ENCODE data around the gene GAP43.
A peak's percentile ranks its signal among the peaks of the same experiment; 100 is the strongest.

GAP43 gene

DNA sequence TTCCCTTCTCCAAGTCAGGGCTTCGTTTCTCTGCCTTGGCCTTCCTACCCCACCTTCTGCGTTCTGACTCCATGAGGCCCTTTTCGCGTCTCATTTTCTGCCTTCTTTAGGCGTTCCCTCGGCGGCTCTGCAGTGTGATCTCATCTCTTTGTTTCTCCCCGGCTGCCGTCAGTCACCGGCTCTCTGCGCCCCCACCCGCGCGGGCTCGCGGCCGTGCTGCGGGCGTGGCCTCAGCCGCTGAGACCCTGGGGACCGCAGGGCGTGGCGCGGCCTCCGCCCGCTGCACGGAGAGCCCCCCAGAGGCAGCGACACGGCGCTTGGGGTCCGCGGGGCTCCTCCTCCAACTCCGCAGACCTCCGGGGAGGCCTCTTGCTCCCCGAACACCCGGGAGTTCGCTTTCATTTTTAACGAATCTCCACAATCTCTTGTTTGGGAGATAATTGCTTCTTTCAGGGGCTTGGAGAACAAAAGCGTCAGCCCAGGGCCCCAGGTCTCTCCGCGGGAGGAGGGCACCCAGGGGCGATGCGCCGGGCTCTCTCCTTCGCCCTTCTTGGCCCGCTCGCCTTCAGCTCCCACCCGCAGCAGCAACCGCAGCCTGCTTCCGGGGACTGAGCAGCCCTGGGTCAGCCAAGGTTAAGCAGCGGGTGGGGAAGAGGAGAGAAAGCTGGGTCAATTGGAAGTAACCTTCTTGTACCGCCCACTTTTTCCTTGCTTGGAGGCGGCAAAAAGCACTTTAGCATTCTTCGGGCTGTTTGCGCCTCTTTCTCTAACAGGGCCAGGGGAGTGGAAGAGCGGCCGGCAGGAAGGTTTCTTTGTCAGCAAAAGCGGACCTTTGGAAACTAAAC is 35.2 kb downstream of the GAP43 start:
- no peak for DNase-seq (ENCODE audit: low read depth, low spot score)

DNA sequence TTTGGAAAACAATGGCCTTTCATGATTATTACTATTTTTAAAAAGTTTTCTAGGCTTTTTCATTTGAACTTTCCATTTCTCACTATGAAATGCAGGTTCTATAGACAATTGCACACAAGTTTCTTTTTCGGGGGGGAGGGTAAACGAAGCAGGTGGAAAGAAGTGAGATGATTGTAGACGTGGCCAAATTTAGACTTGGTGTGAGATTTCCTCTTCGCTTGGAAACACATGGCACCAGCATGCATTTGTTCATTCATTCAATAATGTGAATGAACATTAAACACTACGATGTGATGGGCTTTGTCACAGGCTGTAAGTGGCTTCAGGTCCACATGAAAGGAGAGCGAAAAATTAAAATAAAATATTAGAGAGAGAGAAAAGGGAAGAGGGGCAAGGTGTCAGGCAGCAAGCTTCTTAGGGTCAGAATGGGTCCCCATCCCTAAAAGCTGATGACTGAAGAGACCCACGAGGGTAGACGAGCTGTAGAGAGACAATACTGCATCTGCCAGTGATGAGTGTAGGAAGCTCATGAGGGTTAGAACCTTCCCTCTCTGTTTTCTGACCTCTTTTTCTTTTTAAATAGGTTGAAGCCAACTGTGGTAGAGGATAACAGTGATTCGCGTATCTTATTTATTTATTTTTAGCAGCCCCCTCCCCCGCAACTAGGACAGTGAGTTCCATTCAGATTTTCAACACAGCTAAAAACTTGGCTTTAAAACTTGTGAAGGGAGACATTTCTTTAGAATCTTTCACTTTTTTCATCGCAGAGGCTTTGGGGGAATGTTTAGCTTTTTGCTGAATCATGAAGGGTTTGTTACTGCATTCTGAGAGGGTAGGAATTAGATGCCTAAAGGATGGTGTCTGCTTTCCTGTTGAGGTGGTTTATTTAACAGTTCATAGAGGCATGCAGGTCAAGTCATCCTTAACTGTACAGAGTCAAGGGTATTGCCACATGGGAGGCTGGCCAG is 36.2 kb downstream of the GAP43 start:
- DNase-seq (ENCODE audit: low read depth, low spot score), result no peak
- no peak overlapping the region for H3K4me3 ChIP-seq (ENCODE audit: low read length)

More for the DNA sequence above, 35.2 kb downstream of the GAP43 start:
- H3K4me3 ChIP-seq (ENCODE audit: low read length), result peak overlapping the region; percentile 53

DNA sequence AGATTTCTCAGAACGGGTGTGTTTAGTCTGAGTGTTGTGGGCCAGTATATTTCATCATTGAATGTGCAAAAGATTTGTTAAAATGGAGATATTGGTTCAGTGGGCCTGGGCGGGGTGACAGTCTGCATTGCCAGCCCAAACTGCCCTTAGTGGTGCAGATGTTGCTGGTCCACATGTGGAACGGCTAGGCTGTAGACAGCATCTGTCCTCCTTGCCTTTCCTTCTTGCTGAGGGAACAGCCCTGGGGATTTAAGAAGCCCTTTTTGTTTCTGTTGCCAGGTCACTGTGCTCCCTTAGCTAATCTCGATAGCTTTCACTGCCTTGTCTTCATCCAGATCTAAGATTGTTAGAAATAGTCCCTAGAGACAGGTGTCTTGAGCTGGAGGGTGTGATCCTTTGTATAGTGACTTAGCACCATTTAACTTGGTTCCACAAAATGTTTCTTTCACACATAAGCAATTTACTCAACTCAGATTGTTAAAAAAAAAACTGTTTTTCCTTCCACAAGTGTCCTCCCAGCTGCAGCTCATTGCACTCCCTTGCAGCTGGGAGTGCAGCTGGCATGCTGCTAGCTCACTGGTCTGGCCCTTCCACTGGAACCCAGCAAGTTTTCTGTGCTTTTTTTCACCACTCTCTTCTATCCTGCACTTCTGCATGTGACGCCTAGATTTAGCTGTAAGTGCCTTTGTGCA is 37.5 kb downstream of the GAP43 start:
- no peak overlapping the region for H3K4me3 ChIP-seq (ENCODE audit: low read length)
- no peak for DNase-seq (ENCODE audit: low read depth, low spot score)

- no peak for DNase-seq (ENCODE audit: low read depth, low spot score)
Measured at GRCh38 chr3:115662356-115662755, 39.0 kb downstream of the GAP43 start.

GRCh38 chr3:115663414-115663813 is 40.1 kb downstream of the GAP43 start:
- no peak for DNase-seq (ENCODE audit: low read depth, low spot score)
- no peak overlapping the region for H3K4me3 ChIP-seq (ENCODE audit: low read length)

More at GRCh38 chr3:115662356-115662755, 39.0 kb downstream of the GAP43 start:
- no peak overlapping the region for H3K4me3 ChIP-seq (ENCODE audit: low read length)

DNA sequence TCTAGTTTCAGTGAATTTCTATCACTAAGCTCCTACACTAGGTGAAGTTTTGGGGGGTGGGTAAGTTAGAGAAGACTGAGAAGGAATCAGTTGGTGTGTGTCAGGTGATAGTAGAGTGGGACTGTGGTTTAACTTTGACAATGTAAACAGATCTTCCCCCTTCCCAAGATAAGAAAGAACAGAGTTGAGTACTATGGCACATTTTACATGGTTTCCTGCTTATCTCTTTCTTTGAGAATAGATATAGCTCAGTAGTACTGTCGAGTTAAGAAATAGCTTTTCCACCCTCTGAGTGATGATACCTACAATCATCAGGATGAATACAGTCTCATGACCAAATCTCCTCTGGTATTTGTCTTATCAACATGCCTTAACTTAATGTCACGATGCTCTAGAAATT is 42.8 kb downstream of the GAP43 start:
- H3K4me3 ChIP-seq (ENCODE audit: low read length), result no peak overlapping the region
- DNase-seq (ENCODE audit: low read depth, low spot score), result no peak

- no peak overlapping the region for H3K4me3 ChIP-seq (ENCODE audit: low read length)
- DNase-seq (ENCODE audit: low read depth, low spot score), result no peak
Measured at GRCh38 chr3:115666920-115667737, 43.8 kb downstream of the GAP43 start.

GRCh38 chr3:115667738-115668065 is 44.4 kb downstream of the GAP43 start:
- no peak overlapping the region for H3K4me3 ChIP-seq (ENCODE audit: low read length)
- no peak for DNase-seq (ENCODE audit: low read depth, low spot score)

GRCh38 chr3:115670911-115671310 is 47.6 kb downstream of the GAP43 start:
- H3K4me3 ChIP-seq (ENCODE audit: low read length), result no peak overlapping the region
- no peak for DNase-seq (ENCODE audit: low read depth, low spot score)

DNA sequence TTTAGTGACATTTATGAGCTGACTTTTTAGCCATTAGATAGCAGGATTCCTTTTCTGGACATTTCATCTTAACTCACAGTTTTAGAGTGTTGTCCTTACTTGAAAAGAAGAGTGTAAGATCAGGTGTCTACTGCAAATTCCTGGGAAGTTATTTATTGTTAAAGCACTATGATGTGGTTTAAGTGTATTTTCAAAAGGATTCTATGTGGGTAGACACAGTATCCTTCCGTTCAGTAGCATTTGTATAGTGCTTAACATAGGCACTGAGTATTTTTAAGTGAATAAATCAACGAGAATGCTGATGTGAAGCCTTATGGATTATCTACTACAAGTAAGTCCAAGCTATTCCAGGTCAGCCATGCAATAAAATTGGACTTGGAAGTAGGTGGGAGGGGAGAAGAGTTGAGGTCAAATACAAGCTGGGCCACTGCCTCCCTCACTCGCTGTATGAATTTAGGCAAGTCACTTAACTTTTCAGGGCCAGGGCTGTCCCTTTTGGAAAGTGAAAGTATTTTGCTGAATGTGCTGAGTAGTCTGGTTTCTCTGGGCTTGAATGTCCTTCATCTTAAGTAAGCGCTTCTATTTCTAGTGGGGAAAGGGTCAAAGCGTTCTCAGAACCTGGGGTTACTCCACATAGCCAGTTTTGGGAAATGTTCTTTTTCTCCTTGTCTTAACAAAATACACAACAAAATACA is 48.6 kb downstream of the GAP43 start:
- no peak overlapping the region for H3K4me3 ChIP-seq (ENCODE audit: low read length)
- DNase-seq (ENCODE audit: low read depth, low spot score), result no peak

GRCh38 chr3:115673881-115674280 is 50.6 kb downstream of the GAP43 start:
- H3K4me3 ChIP-seq (ENCODE audit: low read length), result no peak overlapping the region
- no peak for DNase-seq (ENCODE audit: low read depth, low spot score)

DNA sequence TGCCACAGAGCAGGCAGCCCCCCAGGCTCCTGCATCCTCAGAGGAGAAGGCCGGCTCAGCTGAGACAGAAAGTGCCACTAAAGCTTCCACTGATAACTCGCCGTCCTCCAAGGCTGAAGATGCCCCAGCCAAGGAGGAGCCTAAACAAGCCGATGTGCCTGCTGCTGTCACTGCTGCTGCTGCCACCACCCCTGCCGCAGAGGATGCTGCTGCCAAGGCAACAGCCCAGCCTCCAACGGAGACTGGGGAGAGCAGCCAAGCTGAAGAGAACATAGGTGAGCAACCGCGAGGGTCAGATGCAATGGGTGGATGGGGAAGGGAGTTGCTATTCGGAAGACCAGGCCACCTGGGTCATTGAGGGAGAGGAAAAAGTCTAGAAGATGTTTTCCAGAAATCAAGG is 53.0 kb downstream of the GAP43 start:
- DNase-seq (ENCODE audit: low read depth, low spot score), result no peak
- H3K4me3 ChIP-seq (ENCODE audit: low read length), result no peak overlapping the region

DNA sequence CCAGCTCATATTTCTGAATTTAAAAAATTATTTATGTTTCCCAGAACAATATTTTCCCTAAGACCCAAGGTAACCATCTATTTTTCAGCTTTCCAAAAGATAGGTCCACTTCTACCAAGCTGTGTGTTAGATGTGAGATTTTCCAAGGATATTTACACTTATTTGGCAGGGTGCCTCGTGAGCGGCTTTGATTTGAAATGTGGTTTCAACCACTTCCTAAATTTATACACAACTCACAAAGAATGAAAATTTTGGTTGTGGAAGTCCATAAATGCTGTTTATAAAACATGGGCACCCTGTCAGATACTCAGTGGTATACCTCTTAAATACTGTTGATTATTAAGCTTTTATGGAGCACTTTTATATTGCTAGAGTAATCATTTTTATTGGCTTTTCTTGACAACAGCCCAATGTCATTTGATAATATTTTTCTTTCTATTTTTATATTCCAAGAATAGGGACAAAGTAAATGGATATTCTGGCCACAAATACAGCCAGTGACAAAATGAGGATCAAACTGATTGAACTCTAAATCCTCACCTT is 57.6 kb downstream of the GAP43 start:
- no peak for DNase-seq (ENCODE audit: low read depth, low spot score)

DNA sequence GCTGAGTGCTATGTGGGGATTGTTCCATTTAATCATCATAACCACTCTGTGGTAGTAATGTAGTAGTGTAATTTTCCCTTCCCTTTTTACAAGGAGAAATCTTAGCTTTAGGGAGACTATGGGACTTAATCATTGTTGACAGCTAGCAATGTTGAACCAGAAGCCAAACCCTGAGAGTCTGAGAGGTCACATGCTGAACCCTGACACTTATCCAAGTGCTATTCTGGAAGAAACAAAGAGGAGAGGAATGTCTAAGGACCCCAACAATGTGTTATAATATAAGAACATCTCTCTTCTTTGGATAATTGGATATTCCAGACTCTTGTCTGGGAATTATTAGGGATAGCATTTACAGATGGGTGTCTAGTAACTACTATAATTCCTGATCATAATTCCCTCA is 58.4 kb downstream of the GAP43 start:
- H3K4me3 ChIP-seq (ENCODE audit: low read length), result no peak overlapping the region
- no peak for DNase-seq (ENCODE audit: low read depth, low spot score)

More for the DNA sequence above, 57.6 kb downstream of the GAP43 start:
- H3K4me3 ChIP-seq (ENCODE audit: low read length), result no peak overlapping the region

DNA sequence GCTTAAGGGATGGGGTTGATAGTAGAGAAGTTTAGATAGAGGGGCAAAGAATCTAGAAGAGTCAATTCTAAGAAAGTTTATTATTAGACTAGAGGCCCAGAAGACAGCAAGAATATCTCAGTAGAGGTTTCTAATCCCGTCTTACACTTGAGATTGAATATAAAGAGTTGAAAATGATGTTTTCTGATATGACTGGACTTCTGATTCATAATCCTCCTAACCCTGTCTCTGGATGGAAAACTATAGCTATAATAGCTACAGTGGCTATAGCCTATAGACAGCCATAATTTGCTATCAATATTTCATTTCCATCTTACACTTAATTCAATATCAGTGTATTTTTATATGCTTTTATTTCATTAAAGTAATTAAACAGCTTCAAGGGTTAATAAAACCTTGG is 60.0 kb downstream of the GAP43 start:
- H3K4me3 ChIP-seq (ENCODE audit: low read length), result no peak overlapping the region
- DNase-seq (ENCODE audit: low read depth, low spot score), result no peak

DNA sequence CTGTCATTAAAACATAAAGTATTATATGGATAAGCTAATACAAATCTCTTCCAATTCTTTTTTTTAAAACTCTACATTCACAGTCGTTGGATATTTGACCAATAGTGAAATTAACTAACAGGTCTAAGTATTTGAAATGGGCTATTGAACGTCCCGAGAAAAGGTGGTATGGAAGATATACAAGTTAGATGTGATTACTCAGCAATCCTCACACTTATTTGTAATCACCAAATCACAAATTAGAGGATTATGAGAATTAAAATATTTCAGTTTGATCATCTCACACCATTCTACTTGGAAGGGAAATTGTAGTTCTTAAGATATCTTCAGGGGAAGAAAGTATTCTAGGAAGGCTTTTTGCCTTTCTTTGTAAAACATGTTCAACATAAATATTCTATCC is 60.5 kb downstream of the GAP43 start:
- no peak for DNase-seq (ENCODE audit: low read depth, low spot score)
- no peak overlapping the region for H3K4me3 ChIP-seq (ENCODE audit: low read length)

GRCh38 chr3:115685097-115685496 is 61.8 kb downstream of the GAP43 start:
- no peak overlapping the region for H3K4me3 ChIP-seq (ENCODE audit: low read length)
- DNase-seq (ENCODE audit: low read depth, low spot score), result no peak

- DNase-seq (ENCODE audit: low read depth, low spot score), result no peak
Measured at GRCh38 chr3:115687721-115688120, 64.4 kb downstream of the GAP43 start.

More at GRCh38 chr3:115687721-115688120, 64.4 kb downstream of the GAP43 start:
- no peak overlapping the region for H3K4me3 ChIP-seq (ENCODE audit: low read length)
